Hindlimb muscle (tissue), 1 donor: ENCODE measurements around the gene SLC25A1. TPM values are rescaled to one million over a fixed set of nuclear protein-coding genes. Genes with fewer than 3 reads are reported as not detected.
"Not testable (repeated sequence)": the region's sequence is repeated elsewhere in the genome, so short reads cannot be mapped to it uniquely, and the experiment has no call there.

Experiments used
- DNase-seq: peaks from one replicate; pipeline ENCODE4 v3.0.0-alpha.2; 2013
- polyA plus RNA-seq: library from polyadenylated mRNA; unstranded; fragments of 120-200 nt; gene quantifications from one replicate; pipeline ENCODE4 v1.2.1, GENCODE V29; 2013; ENCODE audit not compliant: insufficient read length

SLC25A1 gene
- polyA plus RNA-seq, 1 donor = 20.4 TPM

- no peak for DNase-seq
Measured at GRCh38 chr22:19166421-19166820, 12.1 kb downstream of the SLC25A1 start.

DNA sequence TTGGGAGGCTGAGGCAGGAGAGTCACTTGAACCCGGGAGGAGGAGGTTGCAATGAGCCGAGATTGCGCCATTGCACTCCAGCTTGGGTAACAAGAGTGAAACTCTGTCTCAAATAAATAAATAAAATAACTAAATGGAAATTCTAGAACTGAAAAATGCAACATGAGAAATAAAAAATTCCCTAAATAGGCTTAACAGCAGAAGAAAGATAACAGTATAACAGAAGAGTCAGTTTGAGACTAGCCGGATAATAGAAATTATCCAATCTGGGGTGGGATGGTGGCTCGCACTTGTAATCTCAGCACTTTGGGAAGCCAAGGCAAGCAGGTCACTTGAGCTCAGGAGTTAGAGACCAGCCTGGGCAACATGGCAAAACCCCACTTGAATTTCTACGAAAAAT, 14.1 kb downstream of the SLC25A1 start:
- no peak for DNase-seq

- DNase-seq = not testable (repeated sequence)
Measured at GRCh38 chr22:19158649-19159048, 19.9 kb downstream of the SLC25A1 start.

GRCh38 chr22:19156109-19156508, 22.4 kb downstream of the SLC25A1 start:
- DNase-seq = not testable (repeated sequence)

DNA sequence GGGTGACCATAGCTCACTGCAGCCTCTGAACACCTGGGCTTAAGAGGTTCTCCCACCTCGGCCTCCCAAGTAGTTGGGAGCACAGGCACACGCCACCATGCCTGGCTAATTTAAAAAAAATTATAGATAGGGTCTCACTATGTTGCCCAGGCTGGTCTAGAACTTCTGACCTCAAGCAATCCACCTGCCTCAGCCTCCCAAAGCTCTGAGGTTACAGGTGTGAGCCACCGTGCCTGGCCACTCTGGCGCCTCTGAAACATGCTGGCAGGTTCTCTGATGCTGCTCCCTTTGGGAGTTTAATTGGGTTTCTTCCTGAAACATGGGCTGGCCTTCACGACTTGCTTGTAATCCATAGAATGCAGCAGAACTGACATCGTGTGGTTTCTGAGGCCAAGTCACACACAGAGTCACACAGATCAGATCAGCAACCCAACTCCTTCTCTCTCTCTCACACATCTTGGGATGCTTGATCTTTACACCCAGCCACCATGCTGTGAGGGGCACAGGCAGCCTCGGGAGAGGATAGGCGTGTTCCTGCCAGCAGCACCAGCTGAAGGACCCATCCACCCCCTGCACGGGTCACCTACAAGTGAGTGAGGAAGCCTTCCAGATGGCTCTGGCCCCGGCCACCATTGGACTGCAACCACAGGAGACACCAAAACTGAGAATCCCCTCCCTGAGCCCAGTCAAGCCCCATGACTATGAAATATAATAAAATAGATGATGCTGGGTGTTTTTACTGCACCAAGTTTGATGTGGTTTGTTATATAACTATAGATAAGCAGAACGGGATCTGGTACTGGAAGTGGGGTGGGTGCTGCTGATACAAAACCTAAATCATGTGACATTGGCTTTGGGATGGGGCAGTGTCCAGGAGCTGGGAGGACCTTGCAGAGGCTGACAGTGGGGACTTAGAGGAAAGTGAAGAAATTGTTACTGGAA, 25.3 kb downstream of the SLC25A1 start:
- DNase-seq = no peak

GRCh38 chr22:19151329-19152191, 27.0 kb downstream of the SLC25A1 start:
- no peak for DNase-seq

GRCh38 chr22:19150482-19151328, 27.8 kb downstream of the SLC25A1 start:
- no peak for DNase-seq

DNA sequence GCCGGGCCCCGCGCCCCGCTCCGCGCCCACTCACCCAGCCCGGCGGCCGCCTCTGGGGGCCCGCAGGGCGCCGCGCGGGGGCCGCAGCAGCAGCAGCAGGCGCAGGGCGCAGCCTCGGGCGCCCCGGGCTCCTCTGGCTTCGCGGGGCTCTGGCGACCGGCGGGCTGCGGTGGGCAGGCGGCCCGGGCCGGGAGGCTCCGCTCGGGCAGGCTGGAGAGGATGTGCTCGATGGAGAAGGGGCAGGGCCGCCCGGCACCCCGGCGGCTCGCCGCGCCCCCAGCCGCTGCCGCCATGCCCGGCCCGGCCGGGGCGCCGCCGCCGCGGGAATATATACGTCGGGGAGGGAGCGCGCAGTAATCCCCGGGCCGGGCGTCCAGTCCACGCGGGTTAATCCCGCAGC, 28.5 kb downstream of the SLC25A1 start, which contains the start of gene GSC2:
GSC2 (minus strand) TSS at position 302 of the 400 bp plus-strand sequence; CDS start at position 293, 9 bp downstream.
- DNase-seq = no peak

GRCh38 chr22:19149047-19149883, 29.3 kb downstream of the SLC25A1 start:
- DNase-seq = no peak

GRCh38 chr22:19148417-19149046, 30.0 kb downstream of the SLC25A1 start:
- DNase-seq = no peak

DNA sequence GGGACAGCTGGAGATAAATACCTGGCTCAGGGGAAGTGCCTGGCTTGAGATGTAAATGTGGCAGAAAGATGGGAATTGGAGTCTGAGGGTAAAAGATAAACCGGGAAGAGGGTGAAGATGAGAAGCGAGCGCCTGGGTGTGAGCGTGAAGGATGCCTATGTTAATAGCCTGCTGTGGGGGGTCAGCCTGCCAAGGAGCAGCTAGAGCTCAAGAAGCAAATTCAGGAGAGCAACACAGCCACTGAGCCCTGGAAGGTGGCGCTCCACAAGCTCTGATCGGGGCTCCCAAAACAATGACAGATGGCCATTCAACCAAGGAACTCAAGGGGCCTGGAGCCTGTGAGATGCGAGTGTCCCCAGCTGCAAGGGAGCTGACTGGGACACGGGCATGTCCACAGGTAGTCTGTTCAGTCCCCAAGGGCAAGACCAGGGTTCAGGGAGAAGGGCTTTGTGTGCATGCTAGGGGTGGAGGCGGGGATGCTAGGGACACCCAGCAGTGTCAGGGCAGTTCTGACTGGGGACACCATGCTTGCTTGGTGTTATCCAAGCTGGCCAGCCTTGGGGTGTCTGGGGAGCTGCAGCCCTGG, 31.2 kb downstream of the SLC25A1 start:
- DNase-seq = no peak

DNA sequence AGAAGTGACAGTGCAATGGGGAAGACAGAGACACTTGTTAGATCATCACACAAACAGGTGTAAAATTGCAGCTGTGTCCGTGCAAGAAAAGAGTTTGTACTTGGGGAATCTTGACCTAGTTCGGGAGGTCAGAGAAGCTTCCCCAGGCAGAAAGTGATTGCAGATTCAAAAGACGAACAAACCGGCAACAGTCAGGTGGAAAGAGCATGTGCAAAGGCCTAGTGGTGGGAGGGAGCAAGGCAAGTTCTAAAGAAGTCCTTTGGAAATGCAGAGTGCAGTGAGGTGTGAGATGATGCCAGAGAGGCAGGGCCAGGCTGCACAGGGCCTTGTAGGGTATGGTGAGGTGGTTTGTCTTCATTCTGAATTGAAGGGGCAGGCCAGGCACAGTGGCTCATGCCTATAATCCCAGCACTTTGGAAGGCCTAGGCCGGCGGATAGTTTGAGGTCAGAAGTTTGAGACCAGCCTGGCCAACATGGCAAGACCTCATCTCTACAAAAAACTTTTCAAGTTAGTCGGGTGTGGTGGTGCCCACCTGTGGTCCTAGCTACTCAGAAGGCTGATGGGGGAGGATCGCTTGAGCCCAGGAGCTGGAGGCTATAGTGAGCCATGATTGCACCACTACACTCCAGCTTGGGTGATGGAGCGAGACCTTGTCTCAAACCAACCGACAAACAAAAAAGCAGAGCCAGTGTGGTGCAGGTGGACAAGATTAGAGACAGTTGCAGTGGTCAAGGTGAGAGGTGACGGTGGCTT, 32.1 kb downstream of the SLC25A1 start:
- no peak for DNase-seq

GRCh38 chr22:19143967-19144400, 34.6 kb downstream of the SLC25A1 start:
- no peak for DNase-seq

DNA sequence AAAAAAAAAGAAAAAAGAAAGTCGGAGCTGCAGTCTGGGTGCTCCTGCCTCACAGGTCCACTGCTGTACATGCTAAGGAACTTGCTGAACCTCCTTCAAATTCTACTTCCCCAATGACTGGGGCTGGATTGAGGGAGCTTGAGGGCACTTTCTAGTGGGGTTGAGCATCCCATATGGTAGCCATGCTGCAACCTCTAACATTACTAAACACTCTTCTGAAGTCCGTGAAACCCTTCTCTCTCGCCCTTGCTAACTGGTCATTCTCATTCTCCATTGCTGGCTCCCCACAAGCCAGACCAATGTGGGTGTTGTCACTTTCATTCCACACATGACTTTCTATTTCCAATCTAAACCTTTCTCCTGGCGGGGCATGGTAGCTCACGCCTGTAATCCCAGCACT, 35.3 kb downstream of the SLC25A1 start:
- DNase-seq = no peak

- no peak for DNase-seq
Measured at GRCh38 chr22:19142394-19142793, 36.1 kb downstream of the SLC25A1 start.

DNA sequence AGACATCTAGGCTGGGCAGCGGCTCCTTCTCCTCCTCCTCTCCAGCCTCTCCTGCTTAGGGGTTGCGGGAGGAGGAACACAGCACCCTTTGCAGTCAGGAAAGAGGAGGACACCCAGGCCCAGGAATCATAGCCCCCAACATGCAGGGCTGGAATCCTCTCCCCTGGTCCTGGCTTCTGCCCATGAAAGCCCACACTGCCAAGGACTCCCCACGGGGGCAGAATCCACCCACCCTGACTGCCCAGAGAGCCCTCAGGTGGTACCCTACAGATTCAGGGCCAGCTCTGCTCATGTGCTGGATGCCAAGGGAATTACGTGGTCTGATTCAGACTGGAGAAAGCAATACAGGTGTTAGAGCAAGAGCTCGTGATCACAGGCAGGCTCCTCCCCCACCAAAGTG, 38.6 kb downstream of the SLC25A1 start:
- no peak for DNase-seq

GRCh38 chr22:19139001-19139356, 39.6 kb downstream of the SLC25A1 start:
- DNase-seq = no peak

- no peak for DNase-seq
Measured at GRCh38 chr22:19138217-19139000, 40.1 kb downstream of the SLC25A1 start.
